HG03103 (cell line): ENCODE data around the gene FBXW7.
A peak's percentile ranks its signal among the peaks of the same experiment; 100 is the strongest.
"Not testable (repeated sequence)": the region's sequence is repeated elsewhere in the genome, so short reads cannot be mapped to it uniquely, and the experiment has no call there.

Source experiments
- ATAC-seq: cut with Tn5 transposase; IDR thresholded peaks from one replicate; pipeline ENCODE4 v1.9.1; 2021; ENCODE audit warnings: low read depth; ENCODE audit not compliant: unreplicated experiment

The FBXW7 gene

GRCh38 chr4:152545088-152545487 lies 9.2 kb upstream of the FBXW7 start:
- no peak for ATAC-seq

GRCh38 chr4:152544533-152544932 lies 8.6 kb upstream of the FBXW7 start:
- ATAC-seq, result not testable (repeated sequence)

- no peak for ATAC-seq
Measured at GRCh38 chr4:152540941-152541340, 5.0 kb upstream of the FBXW7 start.

- no peak for ATAC-seq
Measured at GRCh38 chr4:152540293-152540674, 4.4 kb upstream of the FBXW7 start.

GRCh38 chr4:152539556-152540292 lies 3.8 kb upstream of the FBXW7 start:
- no peak for ATAC-seq

- ATAC-seq, result no peak
Measured at GRCh38 chr4:152537881-152538280, 2.0 kb upstream of the FBXW7 start.

- ATAC-seq, result peak; percentile 23
Measured at GRCh38 chr4:152536545-152537182, 772 bp upstream of the FBXW7 start.

GRCh38 chr4:152535360-152535902 lies 461 bp downstream of the FBXW7 start:
- peak; percentile 7 for ATAC-seq

- ATAC-seq, result no peak
Measured at GRCh38 chr4:152534541-152535359, 1.1 kb downstream of the FBXW7 start.

GRCh38 chr4:152531479-152531878 lies 4.4 kb downstream of the FBXW7 start:
- ATAC-seq, result no peak

GRCh38 chr4:152530600-152530999 lies 5.3 kb downstream of the FBXW7 start:
- no peak for ATAC-seq

GRCh38 chr4:152529880-152530279 lies 6.0 kb downstream of the FBXW7 start:
- no peak for ATAC-seq

GRCh38 chr4:152528060-152528459 lies 7.8 kb downstream of the FBXW7 start:
- ATAC-seq, result no peak

- no peak for ATAC-seq
Measured at GRCh38 chr4:152525878-152526277, 10.0 kb downstream of the FBXW7 start.

- ATAC-seq, result no peak
Measured at GRCh38 chr4:152524427-152524826, 11.5 kb downstream of the FBXW7 start.

- ATAC-seq, result no peak
Measured at GRCh38 chr4:152523731-152524130, 12.2 kb downstream of the FBXW7 start.

- no peak for ATAC-seq
Measured at GRCh38 chr4:152522754-152523153, 13.1 kb downstream of the FBXW7 start.

GRCh38 chr4:152522245-152522644 lies 13.6 kb downstream of the FBXW7 start:
- no peak for ATAC-seq

- ATAC-seq, result no peak
Measured at GRCh38 chr4:152516156-152516555, 19.7 kb downstream of the FBXW7 start.

- no peak for ATAC-seq
Measured at GRCh38 chr4:152515678-152516077, 20.2 kb downstream of the FBXW7 start.

GRCh38 chr4:152514356-152514755 lies 21.5 kb downstream of the FBXW7 start:
- no peak for ATAC-seq
